ENCODE results near the gene FBXO24. TPM values are rescaled to one million over a fixed set of nuclear protein-coding genes. Genes with fewer than 3 reads are reported as not detected.

FBXO24 gene
- total and polyA plus RNA-seq, 9 of the 15 experiments (the other 6 are each of a cell fraction or from before 2014, with no cell fraction given) = 0.17 to 0.95 (median 0.50) TPM

- no peak for TF ChIP-seq ZNF512 (tag; IDR thresholded peaks at IDR 0.05)
- TF ChIP-seq PHF21A (IDR thresholded peaks at IDR 0.05; ENCODE audit: borderline replicate concordance, low read depth) = peak; percentile 100
- TF ChIP-seq ZNF764 (CRISPR knock-in tag; IDR thresholded peaks at IDR 0.05; ENCODE audit: low read depth) = 0 out of 2 replicates have a peak, but pooled peaks have one; percentile 60
- TF ChIP-seq NBN (IDR thresholded peaks at IDR 0.05; ENCODE audit: low read depth) = peak; percentile 85; the same call in 1 of the 2 replicates
- TF ChIP-seq HINFP (tag; conservative IDR thresholded peaks at IDR 0.05; ENCODE audit: low read depth) = no peak
- TF ChIP-seq, protein P1, sequence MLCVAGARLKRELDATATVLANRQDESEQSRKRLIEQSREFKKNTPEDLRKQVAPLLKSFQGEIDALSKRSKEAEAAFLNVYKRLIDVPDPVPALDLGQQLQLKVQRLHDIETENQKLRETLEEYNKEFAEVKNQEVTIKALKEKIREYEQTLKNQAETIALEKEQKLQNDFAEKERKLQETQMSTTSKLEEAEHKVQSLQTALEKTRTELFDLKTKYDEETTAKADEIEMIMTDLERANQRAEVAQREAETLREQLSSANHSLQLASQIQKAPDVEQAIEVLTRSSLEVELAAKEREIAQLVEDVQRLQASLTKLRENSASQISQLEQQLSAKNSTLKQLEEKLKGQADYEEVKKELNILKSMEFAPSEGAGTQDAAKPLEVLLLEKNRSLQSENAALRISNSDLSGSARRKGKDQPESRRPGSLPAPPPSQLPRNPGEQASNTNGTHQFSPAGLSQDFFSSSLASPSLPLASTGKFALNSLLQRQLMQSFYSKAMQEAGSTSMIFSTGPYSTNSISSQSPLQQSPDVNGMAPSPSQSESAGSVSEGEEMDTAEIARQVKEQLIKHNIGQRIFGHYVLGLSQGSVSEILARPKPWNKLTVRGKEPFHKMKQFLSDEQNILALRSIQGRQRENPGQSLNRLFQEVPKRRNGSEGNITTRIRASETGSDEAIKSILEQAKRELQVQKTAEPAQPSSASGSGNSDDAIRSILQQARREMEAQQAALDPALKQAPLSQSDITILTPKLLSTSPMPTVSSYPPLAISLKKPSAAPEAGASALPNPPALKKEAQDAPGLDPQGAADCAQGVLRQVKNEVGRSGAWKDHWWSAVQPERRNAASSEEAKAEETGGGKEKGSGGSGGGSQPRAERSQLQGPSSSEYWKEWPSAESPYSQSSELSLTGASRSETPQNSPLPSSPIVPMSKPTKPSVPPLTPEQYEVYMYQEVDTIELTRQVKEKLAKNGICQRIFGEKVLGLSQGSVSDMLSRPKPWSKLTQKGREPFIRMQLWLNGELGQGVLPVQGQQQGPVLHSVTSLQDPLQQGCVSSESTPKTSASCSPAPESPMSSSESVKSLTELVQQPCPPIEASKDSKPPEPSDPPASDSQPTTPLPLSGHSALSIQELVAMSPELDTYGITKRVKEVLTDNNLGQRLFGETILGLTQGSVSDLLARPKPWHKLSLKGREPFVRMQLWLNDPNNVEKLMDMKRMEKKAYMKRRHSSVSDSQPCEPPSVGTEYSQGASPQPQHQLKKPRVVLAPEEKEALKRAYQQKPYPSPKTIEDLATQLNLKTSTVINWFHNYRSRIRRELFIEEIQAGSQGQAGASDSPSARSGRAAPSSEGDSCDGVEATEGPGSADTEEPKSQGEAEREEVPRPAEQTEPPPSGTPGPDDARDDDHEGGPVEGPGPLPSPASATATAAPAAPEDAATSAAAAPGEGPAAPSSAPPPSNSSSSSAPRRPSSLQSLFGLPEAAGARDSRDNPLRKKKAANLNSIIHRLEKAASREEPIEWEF (CRISPR knock-in tag; IDR thresholded peaks at IDR 0.05) = no peak
- TF ChIP-seq EHMT2 (IDR thresholded peaks at IDR 0.05) = no peak
- TF ChIP-seq, protein P2, sequence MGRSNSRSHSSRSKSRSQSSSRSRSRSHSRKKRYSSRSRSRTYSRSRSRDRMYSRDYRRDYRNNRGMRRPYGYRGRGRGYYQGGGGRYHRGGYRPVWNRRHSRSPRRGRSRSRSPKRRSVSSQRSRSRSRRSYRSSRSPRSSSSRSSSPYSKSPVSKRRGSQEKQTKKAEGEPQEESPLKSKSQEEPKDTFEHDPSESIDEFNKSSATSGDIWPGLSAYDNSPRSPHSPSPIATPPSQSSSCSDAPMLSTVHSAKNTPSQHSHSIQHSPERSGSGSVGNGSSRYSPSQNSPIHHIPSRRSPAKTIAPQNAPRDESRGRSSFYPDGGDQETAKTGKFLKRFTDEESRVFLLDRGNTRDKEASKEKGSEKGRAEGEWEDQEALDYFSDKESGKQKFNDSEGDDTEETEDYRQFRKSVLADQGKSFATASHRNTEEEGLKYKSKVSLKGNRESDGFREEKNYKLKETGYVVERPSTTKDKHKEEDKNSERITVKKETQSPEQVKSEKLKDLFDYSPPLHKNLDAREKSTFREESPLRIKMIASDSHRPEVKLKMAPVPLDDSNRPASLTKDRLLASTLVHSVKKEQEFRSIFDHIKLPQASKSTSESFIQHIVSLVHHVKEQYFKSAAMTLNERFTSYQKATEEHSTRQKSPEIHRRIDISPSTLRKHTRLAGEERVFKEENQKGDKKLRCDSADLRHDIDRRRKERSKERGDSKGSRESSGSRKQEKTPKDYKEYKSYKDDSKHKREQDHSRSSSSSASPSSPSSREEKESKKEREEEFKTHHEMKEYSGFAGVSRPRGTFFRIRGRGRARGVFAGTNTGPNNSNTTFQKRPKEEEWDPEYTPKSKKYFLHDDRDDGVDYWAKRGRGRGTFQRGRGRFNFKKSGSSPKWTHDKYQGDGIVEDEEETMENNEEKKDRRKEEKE (IDR thresholded peaks at IDR 0.05; ENCODE audit: borderline replicate concordance in 1 of 2, control insufficient read depth in 1 of 2, low read depth in 2 of 2, low read length in 1 of 2) = no peak
- TF ChIP-seq, protein P3, sequence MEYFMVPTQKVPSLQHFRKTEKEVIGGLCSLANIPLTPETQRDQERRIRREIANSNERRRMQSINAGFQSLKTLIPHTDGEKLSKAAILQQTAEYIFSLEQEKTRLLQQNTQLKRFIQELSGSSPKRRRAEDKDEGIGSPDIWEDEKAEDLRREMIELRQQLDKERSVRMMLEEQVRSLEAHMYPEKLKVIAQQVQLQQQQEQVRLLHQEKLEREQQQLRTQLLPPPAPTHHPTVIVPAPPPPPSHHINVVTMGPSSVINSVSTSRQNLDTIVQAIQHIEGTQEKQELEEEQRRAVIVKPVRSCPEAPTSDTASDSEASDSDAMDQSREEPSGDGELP (CRISPR knock-in tag; IDR thresholded peaks at IDR 0.05; ENCODE audit: borderline replicate concordance) = peak; percentile 71; the same call in 1 of the 2 replicates
- no peak for TF ChIP-seq NFIX (CRISPR knock-in tag; IDR thresholded peaks at IDR 0.05; ENCODE audit: low read depth)
- TF ChIP-seq HNRNPLL (IDR thresholded peaks at IDR 0.05; ENCODE audit: low read depth, low read length, poor library complexity, severe bottlenecking) = peak; percentile 47
- TF ChIP-seq RBM15 (IDR thresholded peaks at IDR 0.05; ENCODE audit: insufficient read depth, low read length) = no peak
These were observed 18.2 kb downstream of the FBXO24 start (continued) for GRCh38 chr7:100604028-100604975.
